ENCODE measurements around the gene NEUROD6. TPM values are rescaled to one million over a fixed set of nuclear protein-coding genes. Genes with fewer than 3 reads are reported as not detected.

The NEUROD6 gene
- total RNA-seq, 1 donor from 2014 or later, result not detected

DNA sequence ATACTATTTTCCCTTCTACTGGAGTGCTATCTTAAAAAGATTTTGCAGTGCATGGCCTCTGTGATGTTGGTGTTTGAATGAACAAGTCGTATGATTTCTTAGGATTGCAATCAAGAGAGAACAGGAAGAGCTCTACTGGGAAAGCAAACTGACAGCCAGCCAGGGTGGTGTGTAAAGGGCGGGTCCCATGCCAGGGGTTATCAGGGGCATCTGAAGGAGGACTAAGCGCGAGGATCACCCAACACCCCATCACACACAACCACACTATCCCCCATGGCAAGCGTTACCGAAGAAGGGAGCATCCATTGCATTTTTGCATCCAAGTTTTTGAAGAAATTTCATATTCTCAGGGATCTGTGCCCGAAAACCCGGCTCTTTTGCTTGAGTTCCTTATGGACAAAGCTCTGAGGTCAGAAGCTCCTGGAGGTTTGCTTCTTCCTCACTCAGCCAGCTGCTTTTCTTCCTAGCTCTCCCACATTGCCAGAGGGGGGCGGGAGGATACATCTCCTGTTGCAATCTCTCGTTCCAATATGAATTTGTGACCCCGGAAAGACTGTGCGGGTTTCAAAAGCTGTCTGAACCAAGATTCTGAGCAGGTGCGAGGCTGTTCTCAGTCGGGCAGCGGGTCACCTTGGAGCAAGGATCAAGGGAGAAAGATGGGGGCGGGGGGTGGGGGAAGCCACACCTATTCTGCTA lies 5.2 kb downstream of the NEUROD6 start:
- DNase-seq (ENCODE audit: low spot score) (peak; percentile 77), ATAC-seq (peak; percentile 57)

DNA sequence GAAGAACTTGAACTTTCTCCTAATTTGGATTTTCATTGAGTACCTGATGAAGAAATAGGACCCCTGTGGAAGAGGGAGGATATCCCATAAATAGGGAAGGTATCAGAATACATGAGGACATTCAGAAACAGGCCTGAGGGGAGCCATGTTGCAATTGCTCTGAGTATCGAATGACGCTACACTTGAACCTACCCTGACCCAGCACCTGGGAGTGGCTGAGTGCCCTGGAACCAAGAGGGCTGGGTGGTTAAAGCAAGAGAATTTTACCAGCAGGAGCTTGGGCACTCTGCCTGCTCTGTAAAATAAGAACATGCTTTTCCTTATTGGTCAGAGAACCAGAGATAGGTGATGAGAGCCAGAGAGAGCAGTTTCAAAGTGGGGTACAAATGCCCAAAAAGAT lies 7.2 kb downstream of the NEUROD6 start:
- DNase-seq (ENCODE audit: low spot score) (no peak), ATAC-seq (no peak)

DNA sequence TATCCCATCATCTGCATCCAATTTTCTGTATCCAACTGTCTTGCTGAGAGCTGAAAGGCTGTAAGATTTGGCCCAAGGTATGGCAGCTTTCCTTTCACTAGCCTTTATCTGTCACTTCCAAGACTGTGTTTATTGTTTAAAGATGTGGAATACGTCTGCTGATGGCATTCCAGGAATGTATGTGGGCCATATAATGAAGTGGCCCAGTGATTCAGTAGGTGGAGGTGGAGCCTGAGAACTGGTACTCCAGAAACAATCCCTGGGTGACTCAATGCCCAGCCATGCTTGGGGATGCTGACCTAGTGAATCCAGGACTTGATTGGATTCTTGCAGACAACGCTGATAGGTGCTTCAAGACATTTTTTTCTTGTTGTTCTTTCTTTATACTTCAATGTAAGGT lies 13.5 kb downstream of the NEUROD6 start:
- DNase-seq (ENCODE audit: low spot score) (no peak), ATAC-seq (no peak)

DNA sequence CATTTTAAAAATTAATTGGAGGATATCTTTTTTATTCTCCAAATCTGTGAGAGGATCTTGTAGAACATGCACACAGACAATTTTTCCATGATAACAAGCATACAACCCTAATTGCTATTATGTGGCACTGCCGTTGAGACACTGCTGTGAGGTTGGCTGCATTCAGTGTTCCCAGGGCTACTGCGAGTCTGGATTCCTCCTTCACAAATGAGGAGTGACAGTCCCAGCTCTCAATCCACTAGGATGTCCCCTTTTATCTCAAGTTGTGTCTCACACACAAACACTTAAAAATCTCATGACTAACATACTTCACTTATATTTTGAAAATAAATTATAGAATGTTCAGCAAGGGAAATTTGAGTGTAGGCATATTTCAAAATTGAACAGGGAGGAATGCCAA lies 14.1 kb downstream of the NEUROD6 start:
- ATAC-seq, result no peak
- DNase-seq (ENCODE audit: low spot score), result no peak

DNA sequence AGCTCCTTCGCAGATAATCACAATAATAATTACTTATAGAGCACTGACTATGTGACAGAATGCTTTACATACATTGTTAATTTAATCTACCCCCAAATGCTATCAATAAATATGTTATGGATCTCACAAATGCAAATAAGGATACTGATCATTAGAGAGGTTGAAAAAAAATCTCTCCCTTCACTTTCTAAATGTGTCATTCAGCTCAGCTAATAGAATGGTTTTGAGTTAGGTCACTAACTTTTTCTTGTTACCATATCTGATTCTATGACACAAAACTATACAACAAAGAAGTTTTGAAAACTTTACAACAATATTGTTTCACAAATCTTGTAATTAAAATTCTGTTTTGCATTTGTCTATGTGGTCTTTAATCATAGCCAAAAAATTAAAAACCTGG lies 17.4 kb downstream of the NEUROD6 start:
- DNase-seq (ENCODE audit: low spot score) (no peak), ATAC-seq (no peak)

DNA sequence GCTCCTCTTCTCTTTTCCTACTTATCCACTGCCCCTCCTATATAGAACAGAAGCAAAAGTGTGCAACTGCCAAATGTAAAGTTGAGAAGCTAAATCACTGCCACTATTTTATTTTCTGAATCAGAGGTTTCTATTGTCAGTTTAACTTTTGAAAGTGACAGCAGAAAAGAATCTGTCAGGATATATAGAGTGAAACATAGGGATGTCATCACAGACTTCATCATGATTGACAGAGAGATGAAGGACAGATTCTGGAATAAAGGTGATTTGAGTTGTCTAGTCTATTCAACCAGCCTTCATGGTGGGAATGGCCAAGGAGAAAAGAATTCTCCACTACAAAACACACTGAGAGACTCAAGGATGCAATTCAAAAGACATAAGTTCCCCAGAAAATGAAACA lies 19.9 kb downstream of the NEUROD6 start:
- DNase-seq (ENCODE audit: low spot score) (no peak), ATAC-seq (no peak)

DNA sequence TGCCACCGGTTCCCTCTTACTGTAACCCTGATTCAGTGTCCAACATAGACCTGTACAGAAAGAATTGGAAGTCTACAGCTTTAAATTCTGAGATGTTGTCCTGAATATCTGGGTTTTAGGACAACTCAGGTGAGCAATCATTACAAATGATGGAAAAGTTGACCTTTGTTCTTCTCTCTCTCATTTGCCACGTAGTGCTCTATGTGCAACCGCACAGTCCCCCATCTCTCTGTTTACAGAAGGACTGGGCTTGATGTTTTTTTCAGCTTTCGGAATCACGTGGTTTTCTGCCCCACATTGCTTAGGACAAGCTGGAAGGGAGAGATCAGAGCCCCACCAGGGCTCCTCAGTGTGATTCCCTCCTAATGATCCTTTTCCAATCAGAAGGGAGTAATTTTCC lies 22.2 kb downstream of the NEUROD6 start:
- ATAC-seq (peak; percentile 83), DNase-seq (ENCODE audit: low spot score) (peak; percentile 82)

DNA sequence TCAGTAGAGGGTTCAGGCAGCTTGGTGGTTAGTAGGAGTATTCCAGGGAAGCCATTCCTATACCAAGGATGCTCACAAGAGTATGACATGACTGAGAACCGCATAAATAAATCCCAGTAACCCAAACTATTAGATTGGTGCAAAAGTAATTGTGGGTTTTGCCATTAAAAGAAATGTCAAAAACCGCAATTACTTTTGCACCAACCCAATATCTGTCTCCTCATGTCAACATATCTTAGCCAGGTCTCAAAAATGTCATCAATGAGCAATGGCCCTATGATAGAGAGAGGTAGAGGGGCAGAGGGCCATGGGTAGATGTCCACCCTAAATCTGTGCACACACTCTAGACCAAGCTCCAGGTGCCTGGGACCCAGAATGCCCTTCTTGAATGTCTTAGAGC lies 23.6 kb downstream of the NEUROD6 start:
- DNase-seq (ENCODE audit: low spot score), result no peak
- ATAC-seq, result no peak

DNA sequence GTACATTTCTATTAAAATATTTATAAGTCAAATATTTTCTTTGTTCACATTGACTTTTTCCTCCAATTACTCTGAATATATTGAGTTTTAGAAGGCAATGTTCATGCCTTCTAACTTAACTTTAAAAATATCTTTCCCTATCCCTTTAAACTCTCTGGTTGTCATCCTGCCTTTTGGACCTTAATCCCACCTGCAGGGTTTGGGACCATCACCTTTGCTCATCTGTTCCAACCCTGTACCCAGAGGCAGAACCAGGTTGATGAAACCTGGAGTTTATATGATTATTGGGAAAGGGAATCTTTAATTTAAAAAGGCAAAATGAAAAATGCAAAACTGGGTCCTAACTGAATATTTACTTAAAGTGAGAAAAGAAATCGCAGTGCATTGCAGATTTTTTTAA lies 24.8 kb downstream of the NEUROD6 start:
- DNase-seq (ENCODE audit: low spot score), result no peak
- peak; percentile 17 for ATAC-seq

DNA sequence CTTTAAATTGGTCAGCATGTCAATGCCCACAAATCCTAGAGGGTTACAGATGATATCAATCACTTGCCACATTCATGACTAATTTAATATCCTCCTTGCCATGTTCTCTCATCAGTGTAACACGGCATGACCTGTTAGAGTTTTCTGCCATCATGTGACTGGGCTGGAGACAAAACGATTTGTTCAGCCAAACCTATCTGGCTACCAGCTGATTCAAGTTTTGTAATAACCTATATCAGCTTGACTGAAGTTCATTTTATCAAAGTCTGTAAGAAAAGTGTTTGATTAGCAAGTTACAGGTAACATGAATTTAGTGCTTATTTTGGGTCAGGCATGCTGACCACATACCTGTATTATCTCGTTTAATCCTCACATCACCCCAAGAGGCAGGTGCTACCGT lies 25.7 kb downstream of the NEUROD6 start:
- DNase-seq (ENCODE audit: low spot score), result peak; percentile 66
- peak; percentile 66 for ATAC-seq

DNA sequence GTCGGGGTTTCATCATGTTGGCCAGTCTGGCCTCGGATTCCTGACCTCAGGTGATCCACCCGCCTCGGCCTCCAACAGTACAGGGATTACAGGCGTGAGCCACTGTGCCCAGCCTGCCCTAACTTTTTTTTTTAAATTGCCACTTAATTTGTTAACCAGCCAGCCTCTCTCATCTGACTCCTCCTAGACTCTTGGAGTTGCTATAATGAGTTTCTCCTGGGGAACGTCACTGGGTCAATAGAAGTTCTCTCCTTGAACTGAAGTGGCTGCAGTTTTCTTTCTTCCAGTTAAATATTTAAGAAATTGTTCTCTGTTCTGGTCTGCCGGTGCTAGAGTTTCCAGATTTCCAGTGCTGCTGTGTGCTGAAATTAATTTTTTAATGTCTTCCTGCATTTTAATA lies 27.6 kb downstream of the NEUROD6 start:
- DNase-seq (ENCODE audit: low spot score) (no peak), ATAC-seq (no peak)

DNA sequence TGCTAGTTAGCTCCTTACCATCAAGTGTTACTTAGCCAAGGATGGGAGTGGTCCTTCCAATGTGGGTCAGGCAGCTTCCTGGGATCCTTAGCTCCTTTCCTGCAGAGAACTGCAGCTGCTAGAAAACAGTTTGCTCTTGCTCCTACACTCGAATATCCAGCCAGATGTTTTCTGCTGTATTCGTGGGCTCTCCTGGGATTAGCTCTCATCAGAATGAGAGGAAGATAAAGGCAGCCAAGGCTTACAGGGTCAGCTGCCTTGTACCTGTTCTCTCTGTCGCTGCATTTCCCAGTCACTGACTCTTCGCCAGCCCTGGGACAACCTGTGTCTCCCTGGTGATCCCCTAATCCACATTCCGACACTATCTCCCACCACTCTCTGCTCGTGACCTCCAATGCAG lies 29.0 kb downstream of the NEUROD6 start:
- DNase-seq (ENCODE audit: low spot score), result no peak
- no peak for ATAC-seq

DNA sequence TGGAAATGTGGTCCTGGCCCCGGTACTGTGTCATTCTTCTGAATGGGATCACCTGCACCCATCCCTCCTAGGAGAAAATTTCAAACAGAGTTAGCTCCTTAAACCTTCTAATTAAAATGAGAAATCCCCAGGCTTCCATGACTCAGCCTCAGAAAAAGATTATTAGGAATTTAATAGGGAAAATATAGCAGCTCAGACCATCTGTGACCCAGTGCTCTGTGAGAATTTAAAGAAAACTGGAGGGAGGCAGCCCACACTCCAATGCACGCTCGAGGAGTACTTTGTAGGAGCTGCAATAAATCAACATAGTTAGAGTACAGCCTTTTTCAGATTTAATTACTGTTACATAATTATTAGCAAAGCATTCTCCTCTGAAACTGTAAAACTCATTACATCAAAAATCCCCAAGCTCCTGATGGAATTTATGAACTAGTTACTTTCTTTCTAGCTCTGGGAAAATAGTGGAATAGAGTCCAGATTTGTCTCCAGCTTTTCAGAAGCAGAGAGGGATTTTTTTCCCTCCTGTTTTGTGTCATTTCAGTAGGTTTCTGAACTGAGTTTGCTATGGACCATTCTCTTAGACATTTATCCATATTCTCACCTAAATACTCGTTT lies 30.1 kb downstream of the NEUROD6 start:
- no peak for ATAC-seq
- no peak for DNase-seq (ENCODE audit: low spot score)

DNA sequence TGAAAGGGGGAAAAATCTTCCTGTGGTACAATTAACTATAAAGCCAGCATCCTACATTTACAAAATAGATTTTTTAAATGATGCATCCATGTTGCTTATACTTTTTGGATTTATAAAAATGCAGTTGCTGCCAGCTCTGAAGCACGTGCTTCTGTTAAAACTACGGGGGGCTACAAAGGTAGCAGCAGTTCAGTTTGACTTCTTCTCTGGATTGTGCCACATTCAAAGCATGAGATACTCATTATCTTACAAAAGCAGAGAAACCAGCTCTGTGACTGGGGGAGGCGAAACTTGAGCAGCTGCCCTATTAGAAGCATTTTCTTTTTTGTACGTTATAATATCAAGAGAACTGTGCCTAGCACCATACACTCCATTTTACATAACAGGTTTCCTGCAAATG lies 31.1 kb downstream of the NEUROD6 start:
- ATAC-seq (peak; percentile 41), DNase-seq (ENCODE audit: low spot score) (no peak)

DNA sequence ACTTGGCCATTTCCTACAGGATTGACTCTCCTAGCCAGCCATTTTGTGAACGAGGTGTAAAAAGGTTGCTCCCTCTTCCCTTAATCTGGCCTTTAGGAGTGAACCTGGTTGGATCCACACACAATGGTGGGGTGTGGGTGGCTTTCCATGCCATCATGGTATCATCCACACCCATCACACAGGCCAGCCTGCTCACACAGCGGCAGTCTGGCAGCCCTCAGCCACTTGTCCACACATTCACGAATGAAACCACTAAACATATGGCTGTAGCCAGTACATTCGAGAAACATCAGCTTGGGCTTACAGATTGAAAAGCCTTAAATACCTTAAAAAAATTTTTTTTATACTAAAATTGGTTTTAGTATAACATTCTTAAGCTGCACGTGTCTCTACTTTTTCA lies 31.9 kb downstream of the NEUROD6 start:
- ATAC-seq, result no peak

DNA sequence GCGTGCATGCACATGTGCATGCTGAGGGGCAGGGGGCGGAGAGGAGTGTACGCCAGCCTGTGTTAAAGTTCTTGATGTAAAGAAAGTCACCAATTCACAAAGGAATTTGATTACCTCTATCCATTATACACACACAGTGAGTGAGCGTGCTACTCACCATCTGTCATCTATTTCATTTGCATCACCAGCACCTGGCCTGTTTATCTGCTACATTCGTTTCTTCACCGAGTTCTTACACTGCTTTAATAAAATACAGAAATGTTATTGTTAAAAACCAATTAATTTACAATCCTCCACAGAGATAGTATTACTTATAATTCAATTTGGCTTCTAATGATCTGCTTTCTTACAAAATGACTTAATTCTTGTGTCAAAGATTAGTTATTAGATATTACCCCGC lies 32.6 kb downstream of the NEUROD6 start:
- ATAC-seq, result no peak
- no peak for DNase-seq (ENCODE audit: low spot score)

More for the DNA sequence above, 31.9 kb downstream of the NEUROD6 start:
- DNase-seq (ENCODE audit: low spot score), result no peak

DNA sequence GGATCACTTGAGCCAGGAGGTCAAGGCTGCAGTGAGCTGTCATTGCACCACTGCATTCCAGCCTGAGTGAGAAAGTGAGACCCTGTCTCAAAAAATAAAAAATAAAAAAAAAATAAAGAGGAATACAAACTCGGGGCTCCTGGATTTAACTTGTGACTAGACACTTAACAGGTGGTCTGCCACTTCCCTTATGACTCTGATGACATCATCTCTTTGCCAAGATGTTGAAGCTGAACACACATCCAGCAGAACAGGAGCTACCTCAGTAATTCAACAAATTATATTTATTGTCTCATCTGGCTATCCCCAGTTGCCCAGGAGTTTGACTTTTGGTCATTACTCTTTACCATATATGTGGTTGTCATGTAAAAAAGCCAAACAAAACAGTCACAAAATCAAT lies 35.3 kb downstream of the NEUROD6 start:
- DNase-seq (ENCODE audit: low spot score) (no peak), ATAC-seq (no peak)

DNA sequence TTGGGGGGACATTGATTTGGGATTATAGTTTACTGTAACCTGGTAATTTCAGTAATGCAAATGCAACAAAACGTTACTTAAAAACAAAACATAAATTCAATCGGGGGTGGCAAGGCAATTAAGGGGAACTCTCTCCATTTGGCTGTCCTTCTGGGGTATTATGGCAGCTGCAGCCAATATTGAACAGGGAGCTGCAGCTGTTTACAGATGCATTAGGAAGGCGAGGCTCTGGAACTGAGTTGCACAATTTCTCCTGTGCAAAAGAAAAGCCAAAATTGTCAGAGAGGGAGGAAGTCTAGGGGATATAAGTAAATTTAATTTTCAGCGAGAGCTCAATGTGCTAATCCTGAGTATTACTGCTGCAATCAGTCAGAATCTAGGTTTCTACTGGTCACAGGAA lies 36.1 kb downstream of the NEUROD6 start:
- peak; percentile 53 for ATAC-seq

DNA sequence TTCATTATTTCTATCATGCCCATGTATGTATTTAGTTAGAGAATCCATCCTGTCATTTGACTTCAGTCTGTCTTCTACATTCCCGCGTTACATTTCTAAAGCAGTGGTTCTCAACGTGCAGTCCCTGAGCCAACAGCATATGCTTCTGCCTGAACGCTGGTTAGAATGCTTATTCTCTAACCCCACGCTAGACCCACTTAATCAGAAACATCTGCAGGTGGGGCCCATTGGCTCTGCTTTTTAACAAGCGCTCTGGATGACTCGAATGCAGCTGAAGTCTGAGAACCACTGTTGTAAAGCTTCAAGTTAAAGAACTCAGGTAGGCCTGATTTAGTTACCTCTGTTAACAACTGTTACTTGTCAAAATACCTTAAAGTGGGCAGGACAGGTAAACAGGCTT lies 38.2 kb downstream of the NEUROD6 start:
- no peak for ATAC-seq

More for the DNA sequence above, 36.1 kb downstream of the NEUROD6 start:
- no peak for DNase-seq (ENCODE audit: low spot score)

DNA sequence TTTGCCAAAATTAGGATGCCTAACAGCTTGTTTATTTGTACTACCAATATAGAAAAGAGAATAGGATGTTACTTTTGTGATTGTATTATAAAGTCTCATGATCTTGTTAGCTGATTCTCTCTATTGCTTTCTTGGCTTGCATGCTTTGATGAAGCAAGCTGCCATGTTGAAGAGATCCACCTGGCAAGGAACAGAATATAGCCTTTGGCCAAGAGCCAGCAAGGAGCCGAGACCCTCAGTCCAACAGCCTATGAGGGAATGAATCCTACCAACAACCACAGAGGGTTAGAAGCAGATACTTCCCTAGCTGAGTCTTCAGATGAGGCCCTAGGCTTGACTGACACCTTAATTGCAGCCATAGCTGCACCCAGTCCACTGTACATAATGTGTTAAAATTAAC lies 41.2 kb downstream of the NEUROD6 start:
- DNase-seq (ENCODE audit: low spot score), result no peak
- ATAC-seq, result no peak

More for the DNA sequence above, 38.2 kb downstream of the NEUROD6 start:
- DNase-seq (ENCODE audit: low spot score), result no peak

DNA sequence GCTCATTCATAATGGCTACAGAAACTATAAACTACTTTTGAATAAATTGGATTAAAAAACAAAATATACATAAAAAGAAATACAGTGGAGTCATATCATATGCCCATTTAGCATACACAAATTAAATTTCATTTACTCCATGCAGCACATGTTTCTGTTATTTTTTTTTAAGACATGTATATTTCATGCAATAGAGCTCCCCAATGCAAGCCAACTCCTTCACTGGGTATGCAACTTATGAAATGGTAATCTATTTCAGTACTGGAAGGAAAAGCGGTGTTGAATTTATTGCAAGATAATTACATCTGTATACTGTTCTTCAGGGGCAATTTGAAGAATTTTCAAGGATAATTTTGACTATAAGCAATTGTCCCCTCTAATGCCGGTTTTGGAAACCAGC lies 49.9 kb downstream of the NEUROD6 start:
- DNase-seq (ENCODE audit: low spot score) (no peak), ATAC-seq (no peak)
